ENCODE data around the gene GJA10.
A peak's percentile ranks its signal among the peaks of the same experiment; 100 is the strongest.

Gene GJA10

DNA sequence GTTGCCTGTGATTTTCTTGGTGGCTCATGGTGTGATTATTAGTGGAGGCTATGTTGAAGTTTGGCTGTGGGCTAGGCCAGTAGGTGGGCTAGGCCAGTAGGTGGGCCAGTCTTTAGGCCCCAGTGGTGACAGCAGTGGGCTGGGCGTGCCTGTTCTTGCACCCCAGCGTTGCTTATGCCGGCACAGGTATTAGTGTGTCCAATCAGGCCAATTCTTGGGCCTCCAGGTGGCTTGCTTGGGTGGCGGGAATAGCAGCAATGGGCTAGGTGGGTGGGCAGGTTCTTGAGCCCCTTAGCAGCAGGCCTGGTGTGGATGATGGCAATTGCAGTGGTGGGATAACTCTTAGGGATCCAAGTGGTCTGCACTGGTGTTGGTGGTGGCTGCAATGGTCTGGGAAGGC lies 22.9 kb downstream of the GJA10 start:
- DNase-seq (ENCODE audit: low read depth in 4 of 4, low spot score in 1 of 4): no peak

DNA sequence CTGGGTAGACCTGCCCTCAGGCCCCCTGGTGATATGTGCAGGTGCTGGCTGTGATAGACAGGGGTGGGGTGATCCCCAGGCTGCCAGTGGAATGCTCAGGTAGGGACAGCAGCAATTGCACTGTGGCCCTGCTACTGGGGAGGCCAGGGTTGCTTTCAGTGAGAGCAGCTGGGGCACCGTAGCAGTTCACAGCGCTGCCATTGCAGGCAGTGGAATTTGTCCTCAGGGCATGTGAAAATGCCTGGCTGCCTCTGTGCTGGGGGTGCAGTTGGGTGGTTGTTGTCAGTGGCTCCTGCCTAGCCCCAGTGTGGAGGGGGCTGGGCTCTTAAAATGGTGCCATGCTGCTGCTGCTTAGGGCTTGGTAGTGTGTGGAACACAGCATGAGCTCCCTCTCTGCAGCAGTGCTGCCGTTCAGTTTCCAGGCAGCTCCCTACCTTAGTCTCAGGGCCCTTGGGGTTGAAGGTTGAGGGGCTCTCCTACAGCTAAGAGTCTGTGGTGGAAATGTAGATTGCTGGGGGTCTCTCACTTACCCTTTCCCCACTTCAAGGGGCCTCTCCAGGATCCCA lies 23.6 kb downstream of the GJA10 start:
- no peak for DNase-seq (ENCODE audit: low read depth in 4 of 4, low spot score in 1 of 4)

DNA sequence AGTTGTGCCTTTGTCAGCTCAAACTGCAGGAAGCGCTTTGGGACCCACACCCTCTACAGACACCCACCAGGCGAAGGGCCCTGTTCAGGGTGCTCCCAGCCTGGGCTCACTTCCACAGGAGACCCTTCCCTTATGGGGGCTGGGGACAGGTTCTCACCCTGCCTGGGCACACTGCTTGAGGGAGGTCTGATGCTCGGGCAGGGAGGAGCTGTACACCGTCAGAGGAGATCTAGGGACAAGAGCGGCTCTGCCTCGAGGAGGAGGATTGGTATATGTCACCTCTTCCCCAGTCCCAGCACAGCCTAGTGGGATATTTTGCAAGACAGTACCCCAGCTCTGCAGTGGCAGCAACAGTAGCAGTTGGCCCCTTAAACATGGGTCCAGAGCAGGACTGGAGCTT lies 26.9 kb downstream of the GJA10 start:
- DNase-seq (ENCODE audit: low read depth in 4 of 4, low spot score in 1 of 4): no peak

DNA sequence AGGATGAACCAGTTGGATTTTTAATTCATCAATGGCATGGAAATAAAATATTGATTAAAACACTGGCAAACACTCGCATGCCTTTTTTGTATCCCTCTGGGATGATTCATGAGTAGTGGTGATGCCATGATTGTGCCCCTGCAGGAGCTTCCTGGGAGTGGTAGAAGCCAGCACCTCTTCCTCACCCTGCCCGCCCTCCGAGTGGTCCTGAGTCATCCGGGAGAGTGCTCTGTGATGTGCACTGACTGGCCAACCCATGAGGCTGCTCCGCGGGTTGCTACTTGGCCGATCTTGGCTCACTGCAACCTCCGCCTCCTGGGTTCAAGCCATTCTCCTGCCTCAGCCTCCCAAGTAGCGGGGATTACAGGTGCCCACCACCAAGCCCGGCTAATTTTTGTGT lies 27.4 kb downstream of the GJA10 start:
- no peak for DNase-seq (ENCODE audit: low read depth in 4 of 4, low spot score in 1 of 4)

DNA sequence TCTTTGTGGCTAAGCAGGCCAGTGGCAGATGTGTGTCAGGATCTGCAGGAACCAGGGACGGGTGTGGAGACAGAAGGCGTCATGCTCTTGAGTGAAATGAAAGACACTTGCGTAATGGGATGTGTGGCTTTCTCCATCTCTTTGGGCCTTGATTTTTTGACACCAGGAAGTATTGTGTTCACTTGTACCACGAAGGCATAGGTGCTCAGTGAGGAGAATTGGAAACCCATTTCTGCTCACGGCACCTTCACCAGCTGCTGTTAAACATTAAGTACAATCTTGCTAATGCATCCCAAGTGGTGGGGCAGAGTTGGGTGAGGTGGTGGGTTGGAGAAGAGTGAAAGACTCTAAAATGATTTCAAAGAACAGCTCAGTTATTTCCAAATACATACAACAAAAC lies 30.0 kb downstream of the GJA10 start:
- no peak for DNase-seq (ENCODE audit: low read depth in 4 of 4, low spot score in 1 of 4)

DNA sequence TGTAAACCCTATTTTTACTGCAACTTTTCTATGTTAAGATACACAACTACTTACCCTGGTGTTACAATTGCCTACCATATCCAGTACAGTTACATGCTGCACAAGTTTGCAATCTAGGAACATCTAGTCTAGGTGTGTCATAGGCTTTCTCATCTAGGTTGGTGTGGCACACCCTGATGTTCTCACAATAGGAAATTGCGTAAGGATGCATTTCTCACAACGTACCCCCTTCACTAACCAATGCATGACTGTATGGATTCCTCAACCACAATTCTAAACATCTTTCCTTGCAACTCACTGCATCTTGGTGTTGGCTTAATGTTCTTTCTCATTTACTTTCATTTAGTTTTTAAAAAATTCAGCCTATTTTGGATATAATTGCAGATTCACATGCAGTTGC lies 31.6 kb downstream of the GJA10 start:
- no peak for DNase-seq (ENCODE audit: low read depth in 4 of 4, low spot score in 1 of 4)

DNA sequence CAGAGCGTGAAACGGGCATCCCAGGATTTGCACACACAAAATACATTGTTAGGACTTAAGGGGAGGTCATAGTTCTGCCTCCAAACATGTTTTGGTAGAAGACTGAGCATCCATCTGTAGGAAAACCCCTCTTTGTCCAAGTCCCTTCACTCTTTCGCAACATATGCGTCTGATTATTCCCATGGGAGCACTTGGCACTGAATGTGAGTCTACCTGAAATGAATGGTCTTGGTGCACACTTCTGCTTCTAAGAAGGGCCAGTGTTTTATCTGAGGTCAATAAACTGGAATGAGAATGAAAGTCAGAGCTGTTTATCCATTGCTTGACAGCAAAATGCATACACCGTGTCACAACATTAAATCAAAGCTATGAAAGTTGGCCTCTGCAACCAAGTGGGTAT lies 33.0 kb downstream of the GJA10 start:
- no peak for DNase-seq (ENCODE audit: low read depth in 4 of 4, low spot score in 1 of 4)

DNA sequence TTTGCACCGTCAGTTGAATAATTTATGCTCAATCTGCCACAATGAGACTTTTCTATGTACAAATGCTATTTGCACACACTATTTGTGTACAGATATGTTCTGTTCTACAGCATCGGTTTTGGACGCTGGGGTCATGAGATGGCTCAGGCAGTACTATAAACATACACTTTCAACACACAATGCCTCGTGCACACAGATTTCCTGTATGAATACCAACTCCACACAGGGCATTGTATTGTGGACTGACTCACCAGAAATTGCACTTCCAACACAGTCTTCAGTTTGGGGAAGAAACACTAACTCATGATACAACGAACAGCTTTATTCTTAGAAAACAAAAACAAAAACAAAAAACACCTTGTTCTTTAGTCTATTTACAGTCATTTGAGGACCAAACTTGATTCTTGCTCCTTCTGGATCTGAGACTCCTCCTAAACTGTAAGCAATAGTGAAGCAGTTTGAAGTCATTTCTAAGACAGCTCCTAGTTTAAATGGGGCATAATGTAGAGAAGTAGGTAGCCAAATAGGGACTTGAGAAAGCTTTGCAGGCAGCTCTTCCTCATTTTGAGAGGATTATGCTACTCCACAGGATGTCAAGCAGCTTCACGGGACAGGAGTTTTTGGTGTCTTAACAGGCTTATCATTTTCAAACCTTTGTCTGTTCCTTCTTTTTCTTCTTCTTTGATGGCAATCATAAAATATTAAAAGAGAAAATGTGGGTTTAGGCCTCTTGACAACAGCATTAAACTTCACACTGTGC lies 33.7 kb downstream of the GJA10 start:
- no peak for DNase-seq (ENCODE audit: low read depth in 4 of 4, low spot score in 1 of 4)

DNA sequence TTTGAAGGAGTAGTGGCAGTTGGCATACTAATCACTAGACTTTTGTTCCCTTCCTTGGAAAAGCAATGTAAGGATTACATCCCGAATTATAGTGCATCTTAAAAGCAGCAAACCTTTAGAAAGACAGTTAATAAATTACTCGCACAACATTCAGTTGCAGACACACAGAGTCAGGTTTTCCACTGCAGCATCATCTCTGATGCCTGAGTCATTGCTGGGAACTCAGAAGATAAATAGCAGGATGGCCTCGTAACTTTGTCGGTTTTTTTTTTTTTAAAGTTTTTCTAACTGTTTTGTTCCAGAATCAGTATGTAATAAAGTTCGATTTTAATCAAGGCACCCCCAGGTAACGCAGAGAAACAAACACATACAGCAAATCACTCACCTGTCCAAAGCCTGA lies 34.3 kb downstream of the GJA10 start:
- peak in 1 of 4 experiments; percentile 20 for DNase-seq (ENCODE audit: low read depth in 4 of 4, low spot score in 1 of 4)

DNA sequence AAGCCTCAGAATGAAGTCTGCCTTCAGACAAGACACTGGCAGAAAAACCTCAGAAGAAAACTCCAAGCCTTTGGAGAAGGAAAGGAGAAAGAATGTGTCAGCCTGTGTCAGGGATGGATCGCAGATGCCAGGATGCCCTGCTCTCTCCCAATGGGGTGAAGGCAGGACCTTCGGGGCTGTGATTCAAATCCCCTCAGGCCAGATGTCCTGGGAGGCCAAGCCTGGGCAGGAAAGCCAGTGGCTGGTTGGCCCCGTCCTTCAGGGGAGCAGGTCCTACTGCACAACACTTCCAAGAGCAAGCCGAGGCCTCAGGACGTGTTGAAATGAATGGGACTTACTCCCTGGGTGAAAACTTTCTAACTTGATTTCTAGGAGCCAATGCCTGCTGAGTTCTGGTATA lies 36.5 kb downstream of the GJA10 start:
- no peak for DNase-seq (ENCODE audit: low read depth in 4 of 4, low spot score in 1 of 4)

DNA sequence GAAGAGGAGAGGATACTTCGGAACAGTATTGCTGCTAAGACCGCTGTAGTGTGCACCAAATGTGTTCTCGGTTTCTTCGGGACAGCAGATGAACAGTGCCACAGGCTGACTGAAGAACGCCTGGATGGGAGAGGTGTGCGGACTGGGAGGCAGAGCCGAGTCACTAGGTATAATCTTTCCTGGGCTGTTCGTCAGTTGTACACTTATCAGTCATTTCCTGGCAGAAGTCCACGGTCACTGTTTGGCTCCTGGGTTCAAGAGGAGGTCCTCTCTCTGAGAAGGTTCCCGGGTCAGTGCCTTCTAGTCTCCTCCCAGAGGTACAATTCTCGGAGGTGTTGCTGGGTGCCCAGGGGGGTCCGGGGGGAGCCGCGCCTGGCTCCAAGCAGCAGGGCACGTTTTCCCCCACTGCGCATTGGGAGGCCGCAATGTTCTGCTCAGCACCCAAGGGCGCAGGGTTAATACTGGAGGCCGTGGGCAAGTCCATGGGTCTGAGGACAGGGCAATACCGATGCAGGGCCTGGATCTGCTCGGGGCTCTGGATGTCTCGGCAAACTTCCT lies 38.1 kb downstream of the GJA10 start:
- DNase-seq (ENCODE audit: low read depth in 4 of 4, low spot score in 1 of 4): no peak

DNA sequence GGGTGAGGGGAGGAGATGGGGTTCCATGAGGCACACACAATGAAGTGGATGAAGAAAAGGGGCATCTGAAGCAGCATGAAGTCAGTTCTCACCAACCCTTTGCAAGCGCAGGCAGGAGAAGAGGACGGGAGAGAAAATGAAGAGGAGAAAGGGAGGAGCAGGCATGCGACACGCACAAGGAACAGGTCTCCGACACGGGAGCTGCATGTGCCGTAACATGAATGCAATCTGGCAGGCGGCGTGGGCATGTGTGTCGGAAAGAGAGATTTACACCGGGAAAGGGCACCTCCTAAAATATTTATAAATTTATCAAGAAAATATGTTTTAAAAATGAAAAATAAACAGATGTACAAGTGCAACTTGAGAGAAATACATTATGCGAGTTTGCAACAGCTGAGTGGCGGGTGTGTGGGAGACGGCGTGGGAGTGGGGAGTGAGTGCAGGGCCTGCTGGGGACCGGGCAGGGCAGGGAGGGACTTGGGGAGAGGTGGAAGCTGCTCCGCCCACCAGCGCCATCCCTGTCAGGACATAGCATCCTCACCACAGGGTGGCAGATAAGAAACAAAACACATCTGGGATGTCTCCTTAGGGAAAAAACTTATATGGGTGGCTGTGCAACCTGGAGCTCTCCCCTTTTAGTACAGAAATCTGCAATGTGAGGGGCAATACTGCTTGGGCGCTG lies 40.6 kb downstream of the GJA10 start:
- DNase-seq (ENCODE audit: low read depth in 4 of 4, low spot score in 1 of 4): no peak

DNA sequence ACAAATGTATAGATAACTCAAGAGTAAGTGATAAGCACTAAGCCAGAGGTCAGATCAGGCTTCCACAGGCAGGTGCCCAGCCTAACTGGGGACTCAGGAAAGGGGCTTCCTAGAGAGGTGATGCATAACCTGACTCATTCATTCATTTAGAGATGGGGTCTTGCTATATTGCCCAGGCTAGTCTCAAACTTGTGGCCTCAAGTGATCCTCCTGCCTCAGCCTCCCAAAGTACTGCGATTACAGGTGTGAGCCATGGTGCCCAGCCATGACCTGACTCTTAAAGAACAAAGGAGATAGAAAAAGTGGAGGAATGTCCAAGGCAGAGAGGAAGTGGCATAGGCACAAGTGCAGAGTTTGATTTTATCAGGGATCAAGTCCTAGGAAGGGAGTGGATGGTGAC lies 41.9 kb downstream of the GJA10 start:
- no peak for DNase-seq (ENCODE audit: low read depth in 4 of 4, low spot score in 1 of 4)

DNA sequence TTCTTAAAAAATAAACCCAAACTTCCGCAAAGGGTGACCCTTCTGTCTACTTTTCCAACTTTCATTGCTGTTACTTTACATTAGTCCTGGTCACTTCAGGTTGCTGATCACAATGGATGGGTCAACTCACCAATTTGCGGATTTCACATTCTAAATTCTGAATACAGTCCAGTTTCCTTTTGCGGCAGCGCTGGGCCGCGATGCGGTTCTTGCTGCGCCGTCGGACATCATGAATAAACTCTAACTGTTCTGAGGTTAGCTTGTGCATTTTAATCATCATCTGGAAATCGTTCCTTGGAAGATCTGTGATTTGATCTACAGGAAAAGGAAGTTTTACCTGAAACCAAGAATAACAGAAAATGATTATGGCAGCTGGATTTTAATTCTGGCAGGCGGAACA lies 43.7 kb downstream of the GJA10 start:
- DNase-seq (ENCODE audit: low read depth in 4 of 4, low spot score in 1 of 4): no peak

DNA sequence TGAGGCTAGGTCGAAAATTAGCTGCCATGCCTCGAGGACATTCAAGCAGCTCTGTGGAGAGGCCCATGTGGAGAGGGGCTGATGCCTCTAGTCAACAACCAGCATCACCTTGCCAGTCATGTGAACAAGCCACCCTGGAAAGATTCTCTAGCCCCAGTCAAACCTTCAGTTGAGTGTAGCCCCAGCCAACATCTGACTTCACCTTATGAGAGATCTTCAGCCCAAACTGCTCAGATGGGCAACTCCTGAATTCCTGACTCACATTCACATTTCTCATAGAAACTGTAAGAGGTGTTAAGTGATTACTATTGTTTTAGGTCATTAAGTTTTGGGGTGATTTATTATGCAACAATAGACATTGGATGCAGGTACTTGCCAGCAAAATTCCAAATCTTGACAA lies 44.9 kb downstream of the GJA10 start:
- no peak for DNase-seq (ENCODE audit: low read depth in 4 of 4, low spot score in 1 of 4)

DNA sequence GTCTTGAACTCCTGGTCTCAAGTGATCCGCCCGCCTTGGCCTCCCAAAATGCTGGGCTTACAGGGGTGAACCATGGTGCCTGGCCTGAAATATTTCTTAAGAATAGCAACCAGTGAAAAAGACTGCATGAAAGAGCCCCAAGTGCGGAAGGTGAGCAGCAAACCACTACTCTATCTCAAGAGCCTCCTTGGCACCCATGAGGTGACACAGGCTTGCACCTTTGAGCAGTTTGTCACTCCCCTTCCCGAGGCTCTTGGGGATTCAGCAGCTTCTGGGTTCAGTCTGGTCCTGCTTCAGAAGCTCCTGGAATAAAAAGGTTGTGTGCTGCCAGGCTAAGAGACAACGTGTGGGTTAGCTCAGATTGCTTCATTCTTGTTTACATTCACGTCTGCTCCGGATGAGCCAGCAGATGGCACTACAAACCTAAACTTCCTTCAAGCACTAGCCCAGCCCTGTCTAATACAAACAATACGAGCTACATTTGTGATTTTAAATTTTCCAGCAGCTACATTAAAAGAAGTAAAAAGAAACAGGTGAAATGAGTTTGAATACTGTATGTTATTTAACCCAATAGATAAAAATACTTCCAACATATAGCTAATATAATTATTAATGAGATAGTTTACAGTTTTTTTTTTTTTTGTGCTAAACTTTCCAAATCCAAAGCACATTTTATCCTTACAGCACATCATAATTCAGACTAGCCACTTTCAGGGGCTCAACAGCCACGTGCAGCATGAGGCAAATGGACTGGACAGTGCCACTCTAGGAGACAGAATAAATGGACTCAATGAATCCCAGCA lies 46.2 kb downstream of the GJA10 start:
- DNase-seq (ENCODE audit: low read depth in 4 of 4, low spot score in 1 of 4): peak in 2 of 4 experiments; percentile 38

DNA sequence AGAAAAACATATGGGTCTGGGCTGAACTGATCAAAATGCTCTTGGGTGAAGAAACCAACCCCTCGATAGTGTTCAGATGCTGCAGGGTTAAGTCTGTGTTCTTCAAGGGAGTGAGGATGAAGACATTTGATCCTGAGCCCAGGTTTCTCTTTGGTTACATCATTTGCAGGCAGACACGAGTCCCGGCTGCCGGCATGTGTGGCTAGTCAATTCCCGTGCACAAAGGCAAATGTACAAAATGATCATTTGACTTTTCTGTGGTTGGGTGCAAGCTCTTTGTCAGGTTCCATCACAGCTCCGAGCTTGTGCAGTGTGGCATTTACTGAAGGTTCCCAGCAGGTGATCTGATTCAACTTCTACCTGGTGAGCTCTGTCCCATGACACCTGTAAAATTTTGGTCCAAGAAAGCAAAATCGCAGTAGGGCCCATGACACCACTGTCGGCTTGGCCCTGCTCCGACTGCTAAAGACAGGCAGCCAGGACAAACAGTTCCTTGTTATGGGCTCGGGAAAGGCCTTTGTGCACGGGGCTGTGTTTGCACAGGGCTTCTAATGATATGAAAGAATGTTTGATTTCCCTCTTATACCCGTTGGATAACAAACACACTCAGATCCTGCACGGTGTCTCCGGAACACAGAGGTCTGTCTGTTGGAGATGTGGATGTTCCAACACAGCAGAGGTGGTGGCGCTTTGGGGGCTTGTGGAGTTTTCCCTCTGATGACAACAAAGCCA lies 46.9 kb downstream of the GJA10 start:
- DNase-seq (ENCODE audit: low read depth in 4 of 4, low spot score in 1 of 4): no peak

DNA sequence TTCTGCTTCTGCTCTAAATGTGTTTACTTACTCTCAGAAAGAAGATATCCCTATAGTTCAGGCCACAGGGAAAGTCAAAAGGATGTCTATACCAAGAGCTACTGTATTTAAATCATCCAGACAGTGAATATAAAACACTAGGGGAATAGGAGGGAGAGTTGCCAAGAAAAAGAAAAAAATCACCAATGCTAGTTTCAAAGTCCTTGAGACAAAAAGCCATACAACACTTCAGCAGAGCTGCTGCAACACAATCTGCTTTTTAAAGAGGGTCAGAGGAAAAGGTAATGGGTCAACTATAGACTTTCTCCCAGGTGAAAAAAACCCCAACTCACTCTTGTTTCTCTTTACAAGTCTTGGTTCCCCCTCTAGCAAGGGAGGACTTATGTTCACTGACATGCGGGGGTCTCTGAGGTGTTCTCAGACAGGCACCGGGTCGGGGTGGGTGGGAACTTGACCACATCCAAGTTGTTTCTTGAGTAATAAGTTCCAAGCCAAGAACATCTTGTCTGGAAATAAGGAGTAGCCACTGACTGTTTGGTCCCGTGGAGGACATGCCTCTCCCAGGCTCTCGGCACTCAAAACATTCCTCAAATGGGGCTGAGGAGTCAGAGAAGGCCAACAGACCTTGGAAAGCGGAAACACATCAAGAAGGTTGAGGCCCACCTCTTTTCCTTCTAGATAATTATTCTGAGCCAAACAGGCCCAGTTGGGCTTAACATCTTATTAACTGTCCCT lies 47.7 kb downstream of the GJA10 start:
- no peak for DNase-seq (ENCODE audit: low read depth in 4 of 4, low spot score in 1 of 4)

DNA sequence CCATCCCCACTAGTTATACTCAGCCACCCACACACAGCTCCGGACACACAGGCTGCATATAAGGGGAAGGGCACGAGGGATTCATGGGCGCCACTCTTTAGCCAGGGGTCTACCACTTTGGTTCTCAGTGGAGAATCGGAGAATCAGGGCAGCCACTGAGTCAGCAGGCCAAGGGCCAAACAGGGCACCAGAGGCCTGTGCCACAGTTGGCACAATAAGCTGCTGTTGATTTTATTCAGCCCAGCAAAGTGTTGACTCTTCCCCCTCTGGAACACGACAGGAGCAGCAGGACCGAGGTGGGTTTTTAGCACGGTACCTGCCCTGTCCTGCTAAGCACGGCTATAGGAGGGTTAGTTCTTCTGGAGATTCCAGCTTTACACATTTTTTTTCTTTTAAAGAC lies 48.3 kb downstream of the GJA10 start:
- no peak for DNase-seq (ENCODE audit: low read depth in 4 of 4, low spot score in 1 of 4)

DNA sequence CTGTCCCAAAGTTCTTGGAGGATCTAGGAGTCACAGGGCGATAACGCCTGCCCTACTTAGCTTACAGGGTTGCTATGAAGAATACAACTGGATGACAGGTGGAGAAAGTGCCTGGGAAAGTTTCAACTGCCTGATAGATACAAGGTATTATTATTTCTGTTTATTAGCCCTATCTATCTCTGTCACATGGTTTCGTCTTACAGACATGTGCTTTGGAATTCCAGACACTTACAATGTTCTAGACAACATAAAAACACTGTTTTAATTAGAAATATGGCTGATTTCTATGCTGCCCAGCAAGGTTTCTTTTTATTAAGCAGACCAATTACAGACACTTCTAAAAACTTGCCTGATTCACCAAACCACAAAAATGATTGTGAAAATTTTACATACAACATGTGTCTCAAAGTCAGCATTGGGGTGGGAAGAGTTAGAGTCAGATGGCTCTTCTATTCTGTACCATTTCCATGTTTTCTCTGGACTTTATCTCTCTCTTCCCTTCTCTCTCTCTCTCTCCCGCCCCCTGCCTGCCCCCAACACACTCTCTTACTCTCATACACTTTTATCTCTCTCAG lies 50.0 kb downstream of the GJA10 start:
- DNase-seq (ENCODE audit: low read depth in 4 of 4, low spot score in 1 of 4): no peak
